Testis (tissue), 2 donors: Measurements from ENCODE around the gene NCKAP5.

Source experiments
- CTCF ChIP-seq, 3 experiments: fragments of 450-650 bp in 2 of 3; fragments of 200-600 bp in 1 of 3; sonication (generic) in 1 of 3; IDR thresholded peaks; one replicate each; pipeline ENCODE4 v1.5.1; 2016 to 2019; ENCODE audit warnings: antibody characterized with exemption in 3 of 3, mild to moderate bottlenecking in 2 of 3, moderate library complexity in 1 of 3
- POLR2A ChIP-seq: fragments of 450-650 bp; IDR thresholded peaks from one replicate; pipeline ENCODE4 v1.6.1; 2017; ENCODE audit warnings: antibody characterized with exemption, mild to moderate bottlenecking, moderate library complexity

- TF ChIP-seq CTCF (IDR thresholded peaks at IDR 0.05) (no peak), POLR2A (no peak)
Measured at GRCh38 chr2:133483181-133483580, 85.1 kb downstream of the NCKAP5 start.
